K562 (cell line): ENCODE results near the gene TWSG1. TPM values are rescaled to one million over a fixed set of nuclear protein-coding genes. Genes with fewer than 3 reads are reported as not detected.
A peak's percentile ranks its signal among the peaks of the same experiment; 100 is the strongest.

Experiments used
- ADNP ChIP-seq: fragments of 200-800 bp; sonication (Bioruptor generic); IDR thresholded peaks from 2 replicates; pipeline ENCODE4 v1.6.1; 2016; ENCODE audit warnings: missing genetic modification characterization, missing compliant biosample characterization
- ATF7 ChIP-seq: fragments of 450-650 bp; IDR thresholded peaks from 2 replicates; pipeline ENCODE4 v1.7.1; 2014; ENCODE audit warnings: mild to moderate bottlenecking, moderate library complexity
- BCOR ChIP-seq: fragments of 450-650 bp; IDR thresholded peaks from 2 replicates; pipeline ENCODE4 v1.6.1; 2016
- BMI1 ChIP-seq: fragments of 150-350 bp; IDR thresholded peaks from 2 replicates; pipeline ENCODE4 v1.6.1; 2014; ENCODE audit warnings: low read length
- HMBOX1 ChIP-seq: sonication (generic); IDR thresholded peaks from 2 replicates; pipeline ENCODE4 v1.6.1; 2016
- HNRNPK ChIP-seq: fragments of 200-400 bp; formaldehyde crosslinking; IDR thresholded peaks from one replicate; pipeline ENCODE4 v1.6.1; 2018; ENCODE audit warnings: mild to moderate bottlenecking, low read depth, low read length; ENCODE audit not compliant: poor library complexity, severe bottlenecking
- MTF1 ChIP-seq: fragments of 250-450 bp; sonication (Bioruptor Pico); IDR thresholded peaks from 2 replicates; pipeline ENCODE4 v1.9.0; 2021; ENCODE audit warnings: moderate library complexity, mild to moderate bottlenecking, inconsistent platforms, borderline replicate concordance
- NFE2L1 ChIP-seq: fragments of 450-650 bp; IDR thresholded peaks from 2 replicates; pipeline ENCODE4 v1.6.1; 2016; ENCODE audit warnings: missing genetic modification characterization, low read depth, mild to moderate bottlenecking, missing compliant biosample characterization, moderate library complexity, borderline replicate concordance
- NR0B1 ChIP-seq: fragments of 450-650 bp; IDR thresholded peaks from one replicate; pipeline ENCODE4 v1.6.1; 2018; ENCODE audit warnings: mild to moderate bottlenecking, moderate library complexity; ENCODE audit not compliant: partially characterized antibody
- SP2 ChIP-seq: IDR thresholded peaks from 2 replicates; pipeline ENCODE4 v1.6.1; 2011; ENCODE audit warnings: mild to moderate bottlenecking, low read depth, low read length, moderate library complexity; ENCODE audit not compliant: poor library complexity, severe bottlenecking; ENCODE audit errors: extremely low read depth
- XRCC4 ChIP-seq: IDR thresholded peaks from one replicate; pipeline ENCODE4 v1.6.1; 2011; ENCODE audit not compliant: insufficient read depth, insufficient read length; ENCODE audit errors: extremely low read depth
- ZFX ChIP-seq: sonication (generic); formaldehyde crosslinking; IDR thresholded peaks from 2 replicates; pipeline ENCODE4 v1.8.0; 2022; ENCODE audit warnings: mild to moderate bottlenecking, missing genetic modification reagents, moderate library complexity
- ZNF24 ChIP-seq: fragments of 450-650 bp; IDR thresholded peaks from 2 replicates; pipeline ENCODE4 v1.6.1; 2016
- ZNF518B ChIP-seq: fragments of 250-450 bp; sonication (Bioruptor Pico); IDR thresholded peaks from 2 replicates; pipeline ENCODE4 v1.5.0; 2021; ENCODE audit warnings: mild to moderate bottlenecking, moderate library complexity
- ZNF551 ChIP-seq: fragments of 250-450 bp; sonication (Bioruptor Pico); IDR thresholded peaks from 2 replicates; pipeline ENCODE4 v1.5.0; 2021; ENCODE audit warnings: mild to moderate bottlenecking, moderate library complexity
- ZNF584 ChIP-seq: fragments of 200-800 bp; sonication (Bioruptor generic); IDR thresholded peaks from 2 replicates; pipeline ENCODE4 v1.6.1; 2016; ENCODE audit warnings: low read depth, mild to moderate bottlenecking, missing genetic modification characterization, missing compliant biosample characterization
- polyA plus RNA-seq, 8 experiments: library from polyadenylated mRNA; depleted of rRNA in 4 of 8; stranded (reverse) in 5 of 8; unstranded in 3 of 8; fragments of >200 nt; fragmentation: Nextera tagmentation in 2 of 8; fragmentation: Illumina TruSeq in 1 of 8; extraction: Ambion mirVana in 2 of 8; extraction: Trizol in 1 of 8; gene quantifications; 2 replicates each; pipeline versions ENCODE4 v1.2.1 to v1.2.3, GENCODE V29; 2011 to 2014; ENCODE audit warnings: inconsistent platforms in 1 of 8, missing spikeins in 1 of 8
- total RNA-seq, 7 experiments: library from RNA; depleted of rRNA in 6 of 7; stranded (reverse); fragments of >200 nt in 6 of 7; fragmentation: Illumina TruSeq in 2 of 7; extraction: Trizol in 2 of 7; gene quantifications; 2 replicates each; pipeline versions ENCODE4 v1.2.1 to v1.2.3, GENCODE V29; 2011 to 2021; ENCODE audit warnings: low replicate concordance in 1 of 7
- TF ChIP-seq, protein P1 (sequence below), 2 experiments: fragments of 150-350 bp in 1 of 2; IDR thresholded peaks; 2 replicates each; pipeline ENCODE4 v1.6.1; 2012 to 2016; ENCODE audit warnings: low read depth in 2 of 2, low read length in 2 of 2, mild to moderate bottlenecking in 1 of 2, moderate library complexity in 1 of 2
- TF ChIP-seq, protein P2 (sequence below): sonication (generic); formaldehyde crosslinking; IDR thresholded peaks from 2 replicates; pipeline ENCODE4 v1.8.0; 2022; ENCODE audit warnings: missing genetic modification reagents, mild to moderate bottlenecking, moderate library complexity, borderline replicate concordance

Gene TWSG1
- total and polyA plus RNA-seq, 9 of the 15 experiments (the other 6 are each of a cell fraction or from before 2014, with no cell fraction given): 10.4 to 37.2 (median 25.1) TPM

- TF ChIP-seq, protein P1, sequence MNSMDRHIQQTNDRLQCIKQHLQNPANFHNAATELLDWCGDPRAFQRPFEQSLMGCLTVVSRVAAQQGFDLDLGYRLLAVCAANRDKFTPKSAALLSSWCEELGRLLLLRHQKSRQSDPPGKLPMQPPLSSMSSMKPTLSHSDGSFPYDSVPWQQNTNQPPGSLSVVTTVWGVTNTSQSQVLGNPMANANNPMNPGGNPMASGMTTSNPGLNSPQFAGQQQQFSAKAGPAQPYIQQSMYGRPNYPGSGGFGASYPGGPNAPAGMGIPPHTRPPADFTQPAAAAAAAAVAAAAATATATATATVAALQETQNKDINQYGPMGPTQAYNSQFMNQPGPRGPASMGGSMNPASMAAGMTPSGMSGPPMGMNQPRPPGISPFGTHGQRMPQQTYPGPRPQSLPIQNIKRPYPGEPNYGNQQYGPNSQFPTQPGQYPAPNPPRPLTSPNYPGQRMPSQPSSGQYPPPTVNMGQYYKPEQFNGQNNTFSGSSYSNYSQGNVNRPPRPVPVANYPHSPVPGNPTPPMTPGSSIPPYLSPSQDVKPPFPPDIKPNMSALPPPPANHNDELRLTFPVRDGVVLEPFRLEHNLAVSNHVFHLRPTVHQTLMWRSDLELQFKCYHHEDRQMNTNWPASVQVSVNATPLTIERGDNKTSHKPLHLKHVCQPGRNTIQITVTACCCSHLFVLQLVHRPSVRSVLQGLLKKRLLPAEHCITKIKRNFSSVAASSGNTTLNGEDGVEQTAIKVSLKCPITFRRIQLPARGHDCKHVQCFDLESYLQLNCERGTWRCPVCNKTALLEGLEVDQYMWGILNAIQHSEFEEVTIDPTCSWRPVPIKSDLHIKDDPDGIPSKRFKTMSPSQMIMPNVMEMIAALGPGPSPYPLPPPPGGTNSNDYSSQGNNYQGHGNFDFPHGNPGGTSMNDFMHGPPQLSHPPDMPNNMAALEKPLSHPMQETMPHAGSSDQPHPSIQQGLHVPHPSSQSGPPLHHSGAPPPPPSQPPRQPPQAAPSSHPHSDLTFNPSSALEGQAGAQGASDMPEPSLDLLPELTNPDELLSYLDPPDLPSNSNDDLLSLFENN (IDR thresholded peaks at IDR 0.05; ENCODE audit: low read depth in 2 of 2, low read length in 2 of 2): no peak
- TF ChIP-seq HNRNPK (no peak), ZNF551 (CRISPR knock-in tag) (no peak), ZNF24 (peak; percentile 15; the same call in 1 of the 2 replicates), XRCC4 (no peak), NFE2L1 (tag) (no peak), NR0B1 (no peak), HMBOX1 (no peak), BCOR (no peak), SP2 (no peak), ZNF584 (CRISPR knock-in tag) (no peak; the same call in 1 of the 2 replicates), ZNF518B (no peak), ADNP (tag) (no peak), BMI1 (no peak), ATF7 (no peak), MTF1 (CRISPR knock-in tag) (no peak), ZFX (CRISPR knock-in tag) (no peak)
- TF ChIP-seq, protein P2, sequence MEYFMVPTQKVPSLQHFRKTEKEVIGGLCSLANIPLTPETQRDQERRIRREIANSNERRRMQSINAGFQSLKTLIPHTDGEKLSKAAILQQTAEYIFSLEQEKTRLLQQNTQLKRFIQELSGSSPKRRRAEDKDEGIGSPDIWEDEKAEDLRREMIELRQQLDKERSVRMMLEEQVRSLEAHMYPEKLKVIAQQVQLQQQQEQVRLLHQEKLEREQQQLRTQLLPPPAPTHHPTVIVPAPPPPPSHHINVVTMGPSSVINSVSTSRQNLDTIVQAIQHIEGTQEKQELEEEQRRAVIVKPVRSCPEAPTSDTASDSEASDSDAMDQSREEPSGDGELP (CRISPR knock-in tag): no peak
Measured at GRCh38 chr18:9321017-9321452, 13.5 kb upstream of the TWSG1 start (continued).
